Suprapubic skin (tissue), 4 donors: Measurements from ENCODE around the gene ACOX1.

ENCODE experiments used
- POLR2A ChIP-seq, 2 donors: fragments of 450-650 bp; IDR thresholded peaks; one replicate each; pipeline ENCODE4 v1.6.1; 2017; ENCODE audit warnings: antibody characterized with exemption in 2 of 2, mild to moderate bottlenecking in 2 of 2, moderate library complexity in 2 of 2
- POLR2AphosphoS5 ChIP-seq, 3 donors: sonication (generic); formaldehyde crosslinking; IDR thresholded peaks; one replicate each; pipeline ENCODE4 v1.6.1; 2017; ENCODE audit warnings: antibody characterized with exemption in 3 of 3

DNA sequence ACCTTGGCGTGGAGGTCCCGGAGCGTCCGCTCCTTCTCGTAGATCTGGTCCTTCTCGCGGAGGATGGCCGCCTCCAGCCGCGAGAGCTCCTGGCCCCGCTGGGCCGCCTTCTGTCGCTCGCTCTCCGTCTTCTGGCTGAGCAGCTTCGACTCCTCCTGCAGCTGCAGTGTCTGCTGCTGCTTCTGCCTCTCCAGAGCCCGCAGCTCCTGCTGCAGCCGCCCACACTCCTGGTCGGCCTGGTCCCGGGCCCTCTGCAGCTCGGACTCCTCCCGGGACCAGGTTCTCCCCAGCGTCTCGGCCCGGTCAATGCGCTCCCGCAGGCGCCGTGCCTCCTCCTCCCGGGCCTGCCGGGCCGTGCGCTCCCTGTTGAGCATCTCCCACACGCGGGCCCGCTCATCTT is 29.2 kb upstream of the ACOX1 start:
- TF ChIP-seq POLR2A (IDR thresholded peaks at IDR 0.05) = no peak
- no peak for TF ChIP-seq POLR2AphosphoS5 (IDR thresholded peaks at IDR 0.05)
